Measurements from ENCODE around the gene ZNF423.
A peak's percentile ranks its signal among the peaks of the same experiment; 100 is the strongest.

ZNF423 gene

GRCh38 chr16:49848530-49848929 is 7.4 kb downstream of the ZNF423 start:
- DNase-seq, result no peak

GRCh38 chr16:49846800-49847199 is 9.1 kb downstream of the ZNF423 start:
- no peak for DNase-seq

- no peak for DNase-seq
Observed at GRCh38 chr16:49844359-49844758, 11.6 kb downstream of the ZNF423 start.

- no peak for DNase-seq
Observed at GRCh38 chr16:49843758-49844157, 12.2 kb downstream of the ZNF423 start.

GRCh38 chr16:49842972-49843371 is 12.9 kb downstream of the ZNF423 start:
- DNase-seq, result no peak

- DNase-seq, result peak; percentile 68
Observed at GRCh38 chr16:49839017-49839825, 16.7 kb downstream of the ZNF423 start.

GRCh38 chr16:49838441-49839016 is 17.4 kb downstream of the ZNF423 start:
- DNase-seq, result no peak

GRCh38 chr16:49837688-49838410 is 18.1 kb downstream of the ZNF423 start:
- DNase-seq, result no peak

- DNase-seq, result no peak
Observed at GRCh38 chr16:49836668-49837067, 19.2 kb downstream of the ZNF423 start.

- DNase-seq, result no peak
Observed at GRCh38 chr16:49836218-49836617, 19.7 kb downstream of the ZNF423 start.

GRCh38 chr16:49835161-49835777 is 20.6 kb downstream of the ZNF423 start:
- DNase-seq, result no peak

- peak; percentile 75 for DNase-seq
Observed at GRCh38 chr16:49834531-49835151, 21.3 kb downstream of the ZNF423 start.

GRCh38 chr16:49833796-49834530 is 21.9 kb downstream of the ZNF423 start:
- DNase-seq, result no peak

- no peak for DNase-seq
Observed at GRCh38 chr16:49833085-49833484, 22.8 kb downstream of the ZNF423 start.

- no peak for DNase-seq
Observed at GRCh38 chr16:49832177-49832576, 23.7 kb downstream of the ZNF423 start.

GRCh38 chr16:49830873-49831272 is 25.0 kb downstream of the ZNF423 start:
- no peak for DNase-seq

GRCh38 chr16:49828533-49829267 is 27.2 kb downstream of the ZNF423 start:
- DNase-seq, result no peak

- no peak for DNase-seq
Observed at GRCh38 chr16:49827805-49828438, 28.0 kb downstream of the ZNF423 start.

GRCh38 chr16:49826515-49826914 is 29.4 kb downstream of the ZNF423 start:
- no peak for DNase-seq

GRCh38 chr16:49825041-49825440 is 30.9 kb downstream of the ZNF423 start:
- no peak for DNase-seq

GRCh38 chr16:49824593-49824992 is 31.3 kb downstream of the ZNF423 start:
- no peak for DNase-seq

Data from islet precursor cell (in vitro differentiated cells).